MCF 10A (cell line): ENCODE results near the gene ZNRF4. TPM values are rescaled to one million over a fixed set of nuclear protein-coding genes. Genes with fewer than 3 reads are reported as not detected.

Source experiments
- BruUV-seq: library from RNA; stranded (reverse); fragments of 400-500 nt; replicated peaks from 2 replicates; lab custom pipeline; 2021; lab: Mats Ljungman, UMichigan
- CTCF ChIA-PET: fragments of 300-600 bp; sonication (Branson Sonifier 250); formaldehyde crosslinking; extraction: SDS; loops from one replicate; lab custom pipeline; 2021; ENCODE audit warnings: antibody characterized with exemption, inconsistent platforms; lab: Yijun Ruan, JAX
- POLR2A ChIA-PET: fragments of 300-600, 350-650 bp; sonication (Branson Sonifier 250); formaldehyde crosslinking; extraction: SDS; loops from one replicate; lab custom pipeline; 2020; ENCODE audit warnings: antibody characterized with exemption, inconsistent platforms; lab: Yijun Ruan, JAX
- DNase-seq: peaks from one replicate; pipeline ENCODE4 v3.0.0-alpha.2; 2018; ENCODE audit not compliant: unreplicated experiment
- H3K27ac Mint-ChIP-seq: one replicate; pipeline ENCODE4 v1.8.0; 2022; ENCODE audit warnings: mild to moderate bottlenecking, low read depth, mixed read lengths; ENCODE audit not compliant: unreplicated experiment
- H3K27me3 Mint-ChIP-seq: one replicate; pipeline ENCODE4 v1.8.0; 2022; ENCODE audit warnings: mixed read lengths; ENCODE audit not compliant: insufficient read depth, unreplicated experiment
- H3K36me3 Mint-ChIP-seq: one replicate; pipeline ENCODE4 v1.8.0; 2022; ENCODE audit warnings: mild to moderate bottlenecking, moderate library complexity, mixed read lengths; ENCODE audit not compliant: insufficient read depth, unreplicated experiment
- H3K4me1 Mint-ChIP-seq: one replicate; pipeline ENCODE4 v1.8.0; 2022; ENCODE audit warnings: mixed read lengths; ENCODE audit not compliant: insufficient read depth, unreplicated experiment
- H3K4me3 Mint-ChIP-seq: one replicate; pipeline ENCODE4 v1.8.0; 2022; ENCODE audit warnings: mild to moderate bottlenecking, moderate library complexity, mixed read lengths; ENCODE audit not compliant: unreplicated experiment
- H3K9me3 Mint-ChIP-seq: one replicate; pipeline ENCODE4 v1.8.0; 2022; ENCODE audit warnings: mixed read lengths; ENCODE audit not compliant: unreplicated experiment
- intact Hi-C: fragments of 100-400 bp; cut with micrococcal nuclease; formaldehyde crosslinking; loops from 2 replicates; pipeline ENCODE4 v1.14.1; 2022
- total RNA-seq: library from RNA; stranded (reverse); gene quantifications from 2 replicates; pipeline ENCODE4 v1.2.3, GENCODE V29; 2022
- TF ChIP-seq, protein P1 (sequence below): fragments of 200-600 bp; IDR thresholded peaks from one replicate; pipeline ENCODE4 v1.8.0; 2022; ENCODE audit warnings: antibody characterized with exemption, mild to moderate bottlenecking; ENCODE audit not compliant: unreplicated experiment

Gene ZNRF4
- total RNA-seq, 1 experiment from 2014 or later: not detected

DNA sequence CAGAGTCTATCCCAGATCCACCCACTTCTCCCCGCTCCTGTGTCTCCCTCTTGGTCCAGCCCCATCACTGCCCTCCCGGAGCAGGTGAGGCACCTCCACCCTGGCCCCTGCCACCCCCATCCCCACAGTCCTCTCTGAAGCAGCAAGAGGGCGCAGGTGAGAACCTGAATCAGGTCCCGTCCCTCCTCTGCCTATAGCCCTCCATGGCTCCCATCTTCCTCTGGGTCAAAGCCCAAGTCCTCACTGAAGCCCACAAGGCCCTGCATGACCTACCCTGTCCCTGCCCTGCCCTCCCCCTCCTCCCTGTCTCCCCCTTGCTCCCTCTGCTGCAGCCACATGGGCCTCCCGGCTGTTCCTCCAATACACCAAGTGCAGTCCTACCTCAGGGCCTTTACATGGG, 10.8 kb upstream of the ZNRF4 start:
- H3K27me3 Mint-ChIP-seq: peaks cover 37% of the 10 kb centered on the region
- H3K27ac Mint-ChIP-seq: no peak overlapping the region
- H3K4me3 Mint-ChIP-seq: no peak overlapping the region
- TF ChIP-seq, protein P1, sequence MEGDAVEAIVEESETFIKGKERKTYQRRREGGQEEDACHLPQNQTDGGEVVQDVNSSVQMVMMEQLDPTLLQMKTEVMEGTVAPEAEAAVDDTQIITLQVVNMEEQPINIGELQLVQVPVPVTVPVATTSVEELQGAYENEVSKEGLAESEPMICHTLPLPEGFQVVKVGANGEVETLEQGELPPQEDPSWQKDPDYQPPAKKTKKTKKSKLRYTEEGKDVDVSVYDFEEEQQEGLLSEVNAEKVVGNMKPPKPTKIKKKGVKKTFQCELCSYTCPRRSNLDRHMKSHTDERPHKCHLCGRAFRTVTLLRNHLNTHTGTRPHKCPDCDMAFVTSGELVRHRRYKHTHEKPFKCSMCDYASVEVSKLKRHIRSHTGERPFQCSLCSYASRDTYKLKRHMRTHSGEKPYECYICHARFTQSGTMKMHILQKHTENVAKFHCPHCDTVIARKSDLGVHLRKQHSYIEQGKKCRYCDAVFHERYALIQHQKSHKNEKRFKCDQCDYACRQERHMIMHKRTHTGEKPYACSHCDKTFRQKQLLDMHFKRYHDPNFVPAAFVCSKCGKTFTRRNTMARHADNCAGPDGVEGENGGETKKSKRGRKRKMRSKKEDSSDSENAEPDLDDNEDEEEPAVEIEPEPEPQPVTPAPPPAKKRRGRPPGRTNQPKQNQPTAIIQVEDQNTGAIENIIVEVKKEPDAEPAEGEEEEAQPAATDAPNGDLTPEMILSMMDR: no peak
- intact Hi-C loops: no loop called here
- H3K4me1 Mint-ChIP-seq: peaks cover 4% of the 10 kb centered on the region
- DNase-seq: no peak
- ChIA-PET CTCF (no interaction called here), POLR2A (no interaction called here)
- no peaks in the 10 kb centered on the region for H3K36me3 Mint-ChIP-seq
- no peaks in the 10 kb centered on the region for H3K9me3 Mint-ChIP-seq
- no TSS peak for BruUV-seq

- DNase-seq: no peak
- H3K4me1 Mint-ChIP-seq: peaks cover 4% of the 10 kb centered on the region
- no peaks in the 10 kb centered on the region for H3K36me3 Mint-ChIP-seq
- H3K9me3 Mint-ChIP-seq: no peaks in the 10 kb centered on the region
- no peak overlapping the region for H3K4me3 Mint-ChIP-seq
- no peak overlapping the region for H3K27ac Mint-ChIP-seq
- TF ChIP-seq, protein P1: no peak
- POLR2A ChIA-PET: no interaction called here
- CTCF ChIA-PET: interaction anchor here (0.7 kb wide), 2 partner anchors 47 to 421 kb away, joined by 3 to 5 read pairs; no protein-coding TSS in a partner anchor
- no TSS peak for BruUV-seq
- intact Hi-C loops: no loop called here
- H3K27me3 Mint-ChIP-seq: peaks cover 37% of the 10 kb centered on the region
Measured at GRCh38 chr19:5445071-5445470, 10.1 kb upstream of the ZNRF4 start.

GRCh38 chr19:5445561-5446055, 9.6 kb upstream of the ZNRF4 start:
- H3K4me1 Mint-ChIP-seq: peaks cover 4% of the 10 kb centered on the region
- no peak overlapping the region for H3K4me3 Mint-ChIP-seq
- ChIA-PET CTCF (interaction anchor here (0.6 to 0.7 kb wide), 3 partner anchors 10 to 618 kb away, joined by 3 to 5 read pairs (median 4); no protein-coding TSS in a partner anchor), POLR2A (no interaction called here)
- H3K27me3 Mint-ChIP-seq: peaks cover 37% of the 10 kb centered on the region
- TF ChIP-seq, protein P1: no peak
- BruUV-seq: no TSS peak
- no peaks in the 10 kb centered on the region for H3K36me3 Mint-ChIP-seq
- intact Hi-C loops: no loop called here
- DNase-seq: peak; percentile 68
- no peaks in the 10 kb centered on the region for H3K9me3 Mint-ChIP-seq
- H3K27ac Mint-ChIP-seq: no peak overlapping the region

DNA sequence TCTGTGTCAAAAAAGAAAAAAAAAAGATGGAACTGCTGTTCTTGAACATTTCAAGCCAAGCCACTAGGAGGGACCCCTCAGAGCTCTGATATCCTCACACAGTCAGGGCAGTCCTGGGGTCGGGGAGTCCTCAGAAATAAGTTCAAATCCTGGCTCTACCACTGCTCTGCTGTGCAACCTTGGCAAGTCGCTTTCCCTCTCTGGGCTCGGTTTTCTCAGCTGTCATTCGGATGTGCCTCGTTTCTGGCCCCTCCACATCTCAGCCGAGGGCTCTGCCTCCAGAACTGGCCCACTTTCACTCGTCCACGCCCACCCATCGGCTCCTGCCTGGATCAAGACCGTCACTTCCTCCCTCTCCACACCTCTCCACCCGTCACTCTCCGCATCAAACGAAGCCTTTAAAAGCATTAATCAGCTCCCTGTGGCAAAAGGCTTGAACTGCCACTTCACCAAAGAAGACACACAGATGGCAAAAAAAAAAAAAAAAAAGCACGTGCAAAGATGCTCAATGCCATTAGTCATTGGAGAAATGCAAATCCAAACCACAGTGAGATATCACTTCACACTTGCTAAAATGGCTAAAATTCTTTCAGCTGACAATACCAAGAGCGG, 7.4 kb upstream of the ZNRF4 start:
- Mint-ChIP-seq H3K36me3 (no peaks in the 10 kb centered on the region), H3K9me3 (no peaks in the 10 kb centered on the region), H3K27me3 (peaks cover 36% of the 10 kb centered on the region), H3K4me1 (peaks cover 4% of the 10 kb centered on the region), H3K4me3 (no peak overlapping the region), H3K27ac (no peak overlapping the region)
- no peak for DNase-seq
- ChIA-PET POLR2A (no interaction called here), CTCF (no interaction called here)
- intact Hi-C loops: no loop called here
- TF ChIP-seq, protein P1: no peak
- BruUV-seq: no TSS peak
